ENCODE data around the gene BTG4. TPM values are rescaled to one million over a fixed set of nuclear protein-coding genes. Genes with fewer than 3 reads are reported as not detected.

The BTG4 gene
- total RNA-seq, 1 experiment from 2014 or later = not detected

- no peak for TF ChIP-seq HMGXB4 (CRISPR knock-in tag; IDR thresholded peaks at IDR 0.05)
- no peak for TF ChIP-seq CREB1 (CRISPR knock-in tag; IDR thresholded peaks at IDR 0.05)
- TF ChIP-seq PREB (CRISPR knock-in tag; IDR thresholded peaks at IDR 0.05; ENCODE audit: borderline replicate concordance) = no peak
- TF ChIP-seq TEAD4 (CRISPR knock-in tag; IDR thresholded peaks at IDR 0.05) = no peak
- TF ChIP-seq CBFB (CRISPR knock-in tag; IDR thresholded peaks at IDR 0.05; ENCODE audit: low read depth) = no peak
- TF ChIP-seq AFF4 (CRISPR knock-in tag; IDR thresholded peaks at IDR 0.05; ENCODE audit: borderline replicate concordance) = no peak
- no peak for TF ChIP-seq NR3C1 (CRISPR knock-in tag; conservative IDR thresholded peaks at IDR 0.05; ENCODE audit: low read depth)
- TF ChIP-seq ZNF121 (CRISPR knock-in tag; IDR thresholded peaks at IDR 0.05) = no peak
- no peak for TF ChIP-seq NFATC4 (CRISPR knock-in tag; IDR thresholded peaks at IDR 0.05)
- TF ChIP-seq RELA (CRISPR knock-in tag; IDR thresholded peaks at IDR 0.05; ENCODE audit: borderline replicate concordance) = no peak
- Mint-ChIP-seq H3K27me3 (ENCODE audit: low read depth) (no peaks in the 10 kb centered on the region; the same call in 1 of the 2 replicates), H3K27ac (no peak overlapping the region), H3K36me3 (no peaks in the 10 kb centered on the region), H3K9me3 (no peaks in the 10 kb centered on the region), H3K4me3 (no peak overlapping the region), H3K4me1 (no peaks in the 10 kb centered on the region)
- no peak for DNase-seq (ENCODE audit: low spot score)
- ChIA-PET CTCF (no interaction called here), POLR2A (no interaction called here)
- no peak for ATAC-seq
These were observed 46.8 kb downstream of the BTG4 start for GRCh38 chr11:111465400-111465799.

GRCh38 chr11:111463276-111463675 lies 48.9 kb downstream of the BTG4 start:
- POLR2A ChIA-PET = no interaction called here
- CTCF ChIA-PET = no interaction called here
- Mint-ChIP-seq H3K36me3 (no peaks in the 10 kb centered on the region), H3K4me3 (no peak overlapping the region), H3K9me3 (no peaks in the 10 kb centered on the region), H3K27ac (no peak overlapping the region), H3K27me3 (ENCODE audit: low read depth) (no peaks in the 10 kb centered on the region; the same call in 1 of the 2 replicates), H3K4me1 (no peaks in the 10 kb centered on the region)
- TF ChIP-seq SMAD4 (CRISPR knock-in tag; IDR thresholded peaks at IDR 0.05) (no peak), USF2 (CRISPR knock-in tag; IDR thresholded peaks at IDR 0.05) (no peak), NR3C1 (CRISPR knock-in tag; conservative IDR thresholded peaks at IDR 0.05; ENCODE audit: low read depth) (no peak), E2F1 (CRISPR knock-in tag; IDR thresholded peaks at IDR 0.05) (no peak), NFATC4 (CRISPR knock-in tag; IDR thresholded peaks at IDR 0.05) (no peak), USF1 (CRISPR knock-in tag; IDR thresholded peaks at IDR 0.05) (no peak)
- ATAC-seq = no peak
- DNase-seq (ENCODE audit: low spot score) = no peak
